RWPE1 (cell line): ENCODE data around the gene HSPA5.
A peak's percentile ranks its signal among the peaks of the same experiment; 100 is the strongest.
"Not testable (repeated sequence)": the region's sequence is repeated elsewhere in the genome, so short reads cannot be mapped to it uniquely, and the experiment has no call there.

Experiments
- CTCF ChIA-PET: fragments of 350-600 bp; sonication (Branson Sonifier 250); formaldehyde crosslinking; extraction: SDS; loops from one replicate; lab custom pipeline; 2021; lab: Yijun Ruan, JAX
- POLR2A ChIA-PET: fragments of 400-600 bp; formaldehyde crosslinking; extraction: SDS; loops from one replicate; lab custom pipeline; 2020; ENCODE audit warnings: antibody characterized with exemption; ENCODE audit not compliant: low non-redundant PET; lab: Yijun Ruan, JAX
- DNase-seq: peaks from one replicate; pipeline ENCODE4 v3.0.0; 2012; ENCODE audit warnings: low spot score
- H3K27ac ChIP-seq: fragments of 450-650 bp; 2 replicates; pipeline ENCODE4 v1.5.1; 2017
- TF ChIP-seq, protein P1 (sequence below): fragments of 450-650 bp; conservative IDR thresholded peaks from 2 replicates; pipeline ENCODE4 v1.5.1; 2017; ENCODE audit warnings: low read depth, mild to moderate bottlenecking

HSPA5 gene

GRCh38 chr9:125200216-125201047, 40.7 kb downstream of the HSPA5 start, which contains the start of gene RABEPK:
Gene RABEPK, plus strand, starts transcription at chr9:125200542. Its CDS starts 2,472 bp downstream, at chr9:125203014.
- peak; percentile 98 for DNase-seq
- peak within 1 kb of the TSS; percentile 95 for H3K27ac ChIP-seq
- ChIA-PET CTCF (interaction anchor here (0.6 kb wide), 1 partner anchor 184 kb away, joined by 4 read pairs; no protein-coding TSS in a partner anchor), POLR2A (interaction anchor here (0.6 kb wide), 1 partner anchor 10 kb away, joined by 7 read pairs; no protein-coding TSS in a partner anchor)
- TF ChIP-seq, protein P1, sequence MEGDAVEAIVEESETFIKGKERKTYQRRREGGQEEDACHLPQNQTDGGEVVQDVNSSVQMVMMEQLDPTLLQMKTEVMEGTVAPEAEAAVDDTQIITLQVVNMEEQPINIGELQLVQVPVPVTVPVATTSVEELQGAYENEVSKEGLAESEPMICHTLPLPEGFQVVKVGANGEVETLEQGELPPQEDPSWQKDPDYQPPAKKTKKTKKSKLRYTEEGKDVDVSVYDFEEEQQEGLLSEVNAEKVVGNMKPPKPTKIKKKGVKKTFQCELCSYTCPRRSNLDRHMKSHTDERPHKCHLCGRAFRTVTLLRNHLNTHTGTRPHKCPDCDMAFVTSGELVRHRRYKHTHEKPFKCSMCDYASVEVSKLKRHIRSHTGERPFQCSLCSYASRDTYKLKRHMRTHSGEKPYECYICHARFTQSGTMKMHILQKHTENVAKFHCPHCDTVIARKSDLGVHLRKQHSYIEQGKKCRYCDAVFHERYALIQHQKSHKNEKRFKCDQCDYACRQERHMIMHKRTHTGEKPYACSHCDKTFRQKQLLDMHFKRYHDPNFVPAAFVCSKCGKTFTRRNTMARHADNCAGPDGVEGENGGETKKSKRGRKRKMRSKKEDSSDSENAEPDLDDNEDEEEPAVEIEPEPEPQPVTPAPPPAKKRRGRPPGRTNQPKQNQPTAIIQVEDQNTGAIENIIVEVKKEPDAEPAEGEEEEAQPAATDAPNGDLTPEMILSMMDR = no peak

- H3K27ac ChIP-seq, CTCF ChIA-PET, DNase-seq: not testable (repeated sequence)
- POLR2A ChIA-PET = interaction anchor here (0.6 kb wide), 1 partner anchor 36 kb away, joined by 3 read pairs; no protein-coding TSS in a partner anchor
Measured at GRCh38 chr9:125195591-125195990, 45.6 kb downstream of the HSPA5 start.

DNA sequence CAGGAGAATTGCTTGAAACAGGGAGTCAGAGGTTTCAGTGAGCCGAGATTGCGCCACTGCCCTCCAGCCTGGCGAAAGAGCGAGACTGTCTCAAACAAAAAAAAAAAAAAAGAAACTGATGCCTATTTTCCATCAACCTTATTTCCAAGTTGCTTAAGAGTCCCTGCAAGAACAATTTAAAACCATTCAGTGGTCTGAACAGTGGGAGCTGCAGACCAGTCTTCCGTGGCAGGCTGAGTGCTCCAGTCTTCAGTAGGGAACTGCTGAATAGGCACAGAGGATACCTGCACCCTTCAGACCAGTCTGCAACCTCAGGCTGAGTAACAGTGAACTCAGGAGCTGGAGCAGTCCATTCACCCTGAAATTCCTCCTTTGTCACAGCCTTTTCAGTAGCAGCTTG, 46.7 kb downstream of the HSPA5 start:
- POLR2A ChIA-PET = not testable (repeated sequence)

DNA sequence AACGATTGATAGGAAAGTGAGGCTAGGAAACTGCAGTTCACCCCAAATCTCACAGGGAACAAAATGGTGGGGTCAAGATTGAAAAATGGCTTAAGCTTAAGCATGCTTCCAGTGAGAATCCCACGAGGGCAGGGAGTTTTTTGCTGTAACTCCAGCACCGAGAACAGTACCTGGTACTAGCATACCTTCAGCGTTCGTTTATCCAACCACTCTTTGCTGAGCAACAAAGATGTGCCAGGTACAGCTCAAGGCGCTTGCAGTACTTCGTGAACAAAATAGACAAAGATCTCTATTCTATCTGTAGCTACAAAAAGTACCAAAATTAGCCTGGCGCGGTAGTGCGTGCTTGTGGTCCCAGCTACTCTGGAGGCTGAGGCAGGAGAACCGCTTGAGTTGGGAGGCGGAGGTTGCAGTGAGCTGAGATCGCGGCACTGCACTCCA, 50.8 kb downstream of the HSPA5 start:
- POLR2A ChIA-PET = interaction anchor here (1.3 kb wide), 1 partner anchor 51 kb away, joined by 4 read pairs; the partner anchor contains the start of gene HSPA5
- TF ChIP-seq, protein P1 = no peak

More for the DNA sequence above, 46.7 kb downstream of the HSPA5 start:
- DNase-seq, H3K27ac ChIP-seq: not testable (repeated sequence)
- CTCF ChIA-PET = interaction anchor here (0.6 kb wide), 1 partner anchor 10 kb away, joined by 3 read pairs; no protein-coding TSS in a partner anchor

DNA sequence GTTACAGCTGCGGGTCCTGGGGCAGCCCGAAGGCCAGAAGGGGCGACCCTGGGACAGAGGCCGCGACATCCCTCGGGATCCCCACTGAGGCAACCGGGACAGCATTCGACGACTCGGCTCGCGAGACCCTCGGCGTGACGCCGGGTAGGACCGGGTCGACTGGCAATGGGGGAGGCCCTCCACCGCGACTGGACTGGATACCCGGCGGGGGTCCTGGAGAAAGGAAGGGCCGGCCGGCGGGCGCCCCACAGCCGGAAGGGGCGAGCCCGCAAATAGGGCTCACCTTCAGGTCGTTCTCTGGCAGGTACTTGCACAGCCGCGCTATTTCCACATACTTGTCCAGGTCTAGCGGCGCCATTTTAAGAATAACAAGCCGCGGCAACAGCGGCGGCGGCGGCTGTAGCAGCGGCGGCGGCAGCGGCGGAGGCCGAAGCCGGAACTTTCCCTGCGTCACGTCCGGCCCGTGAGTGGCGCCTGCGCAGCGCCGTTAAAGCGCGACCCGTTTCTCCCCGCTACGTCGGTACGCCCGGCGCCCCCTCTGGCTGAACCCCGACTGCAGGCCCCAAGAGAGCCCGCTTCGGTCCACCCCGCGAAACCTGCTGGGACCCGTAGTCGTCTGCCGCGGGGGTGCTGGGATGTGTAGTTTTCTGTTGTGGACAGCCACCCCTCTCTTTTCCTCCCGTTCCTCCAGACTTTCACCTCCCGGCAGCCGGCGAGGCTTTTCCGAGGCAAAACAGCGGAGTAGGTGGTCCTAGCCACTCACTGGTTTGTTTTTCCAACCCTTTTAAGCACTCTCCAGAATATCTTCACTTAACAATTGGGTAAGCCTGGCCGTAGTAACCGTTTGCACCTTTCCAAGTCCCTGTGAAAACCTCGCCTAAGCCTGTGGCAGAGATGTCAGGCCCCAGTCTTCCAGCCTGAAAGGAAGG, 51.5 kb downstream of the HSPA5 start, which contains the start of gene PPP6C:
Gene PPP6C (minus strand): TSS at position 443 of the 929 bp plus-strand sequence. CDS start 85 bp downstream, at position 358.
- DNase-seq = peak; percentile 99
- TF ChIP-seq, protein P1 = peak; percentile 92
- POLR2A ChIA-PET = interaction anchor here (1.3 kb wide), 1 partner anchor 51 kb away, joined by 4 read pairs; the partner anchor contains the start of gene HSPA5
- CTCF ChIA-PET = no interaction called here
- H3K27ac ChIP-seq = peak within 1 kb of the TSS; percentile 85

More for the DNA sequence above, 50.8 kb downstream of the HSPA5 start:
- CTCF ChIA-PET = no interaction called here
- peak overlapping the region; percentile 85 for H3K27ac ChIP-seq
- DNase-seq = peak; percentile 51

GRCh38 chr9:125189011-125189360, 52.2 kb downstream of the HSPA5 start:
- ChIA-PET CTCF (no interaction called here), POLR2A (no interaction called here)
- DNase-seq = peak; percentile 35
- TF ChIP-seq, protein P1 = no peak
- peak overlapping the region; percentile 85 for H3K27ac ChIP-seq
